HL-60 (cell line): Measurements from ENCODE around the gene DMGDH.

Experiments used
- REST ChIP-seq: IDR thresholded peaks from 2 replicates; pipeline ENCODE4 v1.6.1; 2012; ENCODE audit warnings: low read depth; ENCODE audit not compliant: insufficient replicate concordance
- TF ChIP-seq, protein P1 (sequence below): IDR thresholded peaks from one replicate; pipeline ENCODE4 v1.5.1; 2011; ENCODE audit warnings: low read length, control low read depth, inconsistent platforms; ENCODE audit not compliant: insufficient read depth

DNA sequence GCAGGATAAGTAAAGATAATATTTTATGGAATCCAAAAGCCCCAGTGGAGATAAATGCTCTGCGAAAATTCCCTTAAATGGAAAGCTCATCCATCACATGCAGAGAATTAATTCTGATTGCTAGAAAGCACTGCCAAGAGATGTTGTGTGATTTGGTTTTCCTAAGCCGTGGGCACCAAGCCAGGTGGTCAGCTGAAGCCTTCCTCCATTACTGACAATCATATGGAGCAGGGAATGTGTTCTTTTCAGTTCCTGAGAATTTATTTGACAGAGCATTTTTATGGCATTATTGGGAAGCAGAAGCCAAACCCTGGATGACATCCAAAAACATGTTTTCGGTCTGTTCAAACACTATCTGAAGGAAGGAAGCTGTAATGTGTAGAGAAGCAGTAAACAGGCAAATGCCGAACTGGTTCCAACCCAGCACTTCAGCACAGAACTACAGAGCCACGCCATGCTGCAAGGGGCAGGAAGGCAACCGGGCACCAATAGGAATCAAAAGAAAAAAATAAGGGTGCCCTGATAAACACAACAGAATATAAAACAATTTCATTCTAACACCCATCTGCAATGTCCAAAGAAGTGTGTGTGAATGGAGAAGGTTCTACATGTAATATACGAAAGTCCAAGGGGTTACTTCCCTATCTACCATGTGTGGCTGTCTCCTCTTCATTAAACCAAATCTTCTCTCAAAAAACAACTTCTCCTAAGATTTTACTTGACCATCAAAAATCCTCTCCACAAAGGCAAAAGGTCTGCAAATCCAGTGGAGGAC lies 96.6 kb downstream of the DMGDH start:
- TF ChIP-seq, protein P1, sequence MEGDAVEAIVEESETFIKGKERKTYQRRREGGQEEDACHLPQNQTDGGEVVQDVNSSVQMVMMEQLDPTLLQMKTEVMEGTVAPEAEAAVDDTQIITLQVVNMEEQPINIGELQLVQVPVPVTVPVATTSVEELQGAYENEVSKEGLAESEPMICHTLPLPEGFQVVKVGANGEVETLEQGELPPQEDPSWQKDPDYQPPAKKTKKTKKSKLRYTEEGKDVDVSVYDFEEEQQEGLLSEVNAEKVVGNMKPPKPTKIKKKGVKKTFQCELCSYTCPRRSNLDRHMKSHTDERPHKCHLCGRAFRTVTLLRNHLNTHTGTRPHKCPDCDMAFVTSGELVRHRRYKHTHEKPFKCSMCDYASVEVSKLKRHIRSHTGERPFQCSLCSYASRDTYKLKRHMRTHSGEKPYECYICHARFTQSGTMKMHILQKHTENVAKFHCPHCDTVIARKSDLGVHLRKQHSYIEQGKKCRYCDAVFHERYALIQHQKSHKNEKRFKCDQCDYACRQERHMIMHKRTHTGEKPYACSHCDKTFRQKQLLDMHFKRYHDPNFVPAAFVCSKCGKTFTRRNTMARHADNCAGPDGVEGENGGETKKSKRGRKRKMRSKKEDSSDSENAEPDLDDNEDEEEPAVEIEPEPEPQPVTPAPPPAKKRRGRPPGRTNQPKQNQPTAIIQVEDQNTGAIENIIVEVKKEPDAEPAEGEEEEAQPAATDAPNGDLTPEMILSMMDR: no peak
- TF ChIP-seq REST: no peak
